H1 (cell line): Measurements from ENCODE around the gene PTPRE. TPM values are rescaled to one million over a fixed set of nuclear protein-coding genes. Genes with fewer than 3 reads are reported as not detected.

Experiments used
- CTCF ChIA-PET: fragments of 300-600 bp; sonication (Branson Sonifier 250); formaldehyde crosslinking; loops from one replicate; lab custom pipeline; 2021; ENCODE audit not compliant: partially characterized antibody; lab: Charles Lee
- POLR2A ChIA-PET: fragments of 300-600 bp; sonication (Branson Sonifier 250); formaldehyde crosslinking; loops from one replicate; lab custom pipeline; 2021; ENCODE audit warnings: inconsistent platforms; ENCODE audit not compliant: partially characterized antibody; lab: Charles Lee
- DNase-seq, 2 experiments: peaks; one replicate each; pipeline versions ENCODE4 v3.0.0 to v3.0.0-alpha.2; 2010 to 2022; ENCODE audit warnings: low spot score in 2 of 2, low read depth in 1 of 2, mixed read lengths in 1 of 2
- FAIRE-seq: peaks from 2 replicates; lab custom pipeline; 2011; peaks lifted over from hg19 to GRCh38; lab: Jason Lieb, UNC
- H2AFZ ChIP-seq: 2 replicates; pipeline ENCODE4 v1.8.1; 2012; ENCODE audit warnings: low read length, inconsistent platforms
- H2AK5ac ChIP-seq: 2 replicates; pipeline ENCODE4 v1.6.1; 2013; ENCODE audit warnings: low read depth, low read length
- H2BK120ac ChIP-seq: replicated peaks from 2 replicates; pipeline ENCODE3; 2013; ENCODE audit warnings: low read depth, low read length, inconsistent platforms
- H2BK12ac ChIP-seq: 2 replicates; pipeline ENCODE4 v1.6.1; 2013; ENCODE audit warnings: low read depth, low read length
- H2BK15ac ChIP-seq: 2 replicates; pipeline ENCODE4 v1.6.1; 2013; ENCODE audit warnings: low read length
- H2BK20ac ChIP-seq: 2 replicates; pipeline ENCODE4 v1.6.1; 2013; ENCODE audit warnings: low read length
- H2BK5ac ChIP-seq: 2 replicates; pipeline ENCODE4 v1.6.1; 2013; ENCODE audit warnings: low read depth, low read length
- H3K14ac ChIP-seq: 2 replicates; pipeline ENCODE4 v1.6.1; 2013; ENCODE audit warnings: inconsistent platforms; ENCODE audit not compliant: insufficient read length
- H3K18ac ChIP-seq: 2 replicates; pipeline ENCODE4 v1.6.1; 2013; ENCODE audit warnings: low read length; ENCODE audit errors: extremely low read depth
- H3K23ac ChIP-seq: 2 replicates; pipeline ENCODE4 v1.6.1; 2013; ENCODE audit warnings: inconsistent platforms; ENCODE audit not compliant: insufficient read length
- H3K23me2 ChIP-seq: 2 replicates; pipeline ENCODE4 v1.6.1; 2013; ENCODE audit warnings: low read depth, low read length
- H3K27ac ChIP-seq: 2 replicates; pipeline ENCODE4 v1.6.1; 2011; ENCODE audit warnings: low read depth, low read length, inconsistent platforms
- H3K27me3 ChIP-seq, 4 experiments: replicated peaks in 1 of 4; 1 replicate in 1 of 4; 2 replicates in 3 of 4; pipeline versions ENCODE4 v1.6.1 to v1.8.1; 2011 to 2013; ENCODE audit warnings: low read length in 3 of 4, mild to moderate bottlenecking in 3 of 4, inconsistent platforms in 2 of 4, mixed read lengths in 2 of 4, moderate library complexity in 1 of 4; ENCODE audit not compliant: control insufficient read depth in 3 of 4, insufficient read depth in 3 of 4; ENCODE audit errors: extremely low read depth in 1 of 4
- H3K36me3 ChIP-seq, 4 experiments: 2 replicates each; pipeline versions ENCODE4 v1.6.1 to v1.8.1; 2011 to 2013; ENCODE audit warnings: mild to moderate bottlenecking in 4 of 4, low read length in 3 of 4, moderate library complexity in 2 of 4, control low read depth in 1 of 4, inconsistent platforms in 1 of 4; ENCODE audit not compliant: insufficient read depth in 4 of 4, control insufficient read depth in 2 of 4
- H3K4ac ChIP-seq: replicated peaks from 2 replicates; pipeline ENCODE3; 2013; ENCODE audit warnings: low read length, low read depth, mixed read lengths, inconsistent platforms; ENCODE audit not compliant: insufficient read length
- H3K4me1 ChIP-seq, 4 experiments: replicated peaks in 1 of 4; 1 replicate in 1 of 4; 2 replicates in 3 of 4; pipeline versions ENCODE4 v1.6.1 to v1.8.1; 2011 to 2013; ENCODE audit warnings: low read length in 3 of 4, inconsistent platforms in 2 of 4, mixed read lengths in 1 of 4; ENCODE audit not compliant: insufficient read depth in 4 of 4, control insufficient read depth in 3 of 4
- H3K4me2 ChIP-seq, 2 experiments: 2 replicates each; pipeline versions ENCODE4 v1.6.1 to v1.8.1; 2011 to 2013; ENCODE audit warnings: low read depth in 2 of 2, low read length in 2 of 2, control low read depth in 1 of 2, inconsistent platforms in 1 of 2, mild to moderate bottlenecking in 1 of 2; ENCODE audit not compliant: insufficient read depth in 1 of 2
- H3K4me3 ChIP-seq, 4 experiments: fragments of 200-600, 300-600 bp in 1 of 4; sonication (generic), shearing (Covaris generic), sonication (Bioruptor Twin) in 1 of 4; 2 replicates each; pipeline versions ENCODE4 v1.5.1 to v1.8.1; 2011 to 2016; ENCODE audit warnings: low read length in 4 of 4, low read depth in 3 of 4, control low read depth in 2 of 4, inconsistent platforms in 2 of 4, mild to moderate bottlenecking in 2 of 4, mixed read lengths in 1 of 4, moderate library complexity in 1 of 4; ENCODE audit not compliant: insufficient read depth in 2 of 4; ENCODE audit errors: extremely low read depth in 1 of 4
- H3K56ac ChIP-seq: replicated peaks from 2 replicates; pipeline ENCODE3; 2013; ENCODE audit warnings: low read depth, mild to moderate bottlenecking, mixed read lengths, low read length, inconsistent platforms; ENCODE audit not compliant: insufficient read length
- H3K79me1 ChIP-seq: 2 replicates; pipeline ENCODE4 v1.6.1; 2013; ENCODE audit warnings: low read depth, low read length, control low read depth
- H3K79me2 ChIP-seq, 2 experiments: 2 replicates each; pipeline versions ENCODE4 v1.6.1 to v1.8.1; 2012 to 2013; ENCODE audit warnings: low read length in 2 of 2, mild to moderate bottlenecking in 2 of 2, inconsistent platforms in 1 of 2; ENCODE audit not compliant: insufficient read depth in 2 of 2, control insufficient read depth in 1 of 2
- H3K9ac ChIP-seq, 4 experiments: replicated peaks in 1 of 4; 1 replicate in 1 of 4; 2 replicates in 3 of 4; pipeline versions ENCODE4 v1.6.1 to v1.8.1; 2011 to 2013; ENCODE audit warnings: low read depth in 3 of 4, low read length in 3 of 4, control low read depth in 2 of 4, mild to moderate bottlenecking in 2 of 4, moderate library complexity in 2 of 4, inconsistent platforms in 1 of 4; ENCODE audit errors: extremely low read depth in 1 of 4
- H3K9me3 ChIP-seq, 2 experiments: 2 replicates each; pipeline versions ENCODE4 v1.6.1 to v1.8.1; 2012 to 2013; ENCODE audit warnings: mild to moderate bottlenecking in 2 of 2, moderate library complexity in 2 of 2, control low read depth in 1 of 2, inconsistent platforms in 1 of 2, low read depth in 1 of 2, low read length in 1 of 2, mixed read lengths in 1 of 2; ENCODE audit not compliant: insufficient read depth in 2 of 2
- H4K20me1 ChIP-seq, 2 experiments: replicated peaks in 1 of 2; 2 replicates each; pipeline versions ENCODE3 to v1.8.1; 2011 to 2013; ENCODE audit warnings: inconsistent platforms in 2 of 2, low read length in 2 of 2, mild to moderate bottlenecking in 1 of 2; ENCODE audit not compliant: insufficient read depth in 2 of 2, control insufficient read depth in 1 of 2
- H4K5ac ChIP-seq: 2 replicates; pipeline ENCODE4 v1.6.1; 2013; ENCODE audit warnings: low read length, low read depth, mixed read lengths, inconsistent platforms; ENCODE audit not compliant: insufficient read length
- H4K8ac ChIP-seq: 2 replicates; pipeline ENCODE4 v1.8.0; 2013; ENCODE audit warnings: mild to moderate bottlenecking, moderate library complexity, low read length, inconsistent platforms; ENCODE audit not compliant: insufficient read depth; ENCODE audit errors: extremely low read depth
- H4K91ac ChIP-seq: replicated peaks from 2 replicates; pipeline ENCODE3; 2013; ENCODE audit warnings: low read length, mixed read lengths, inconsistent platforms; ENCODE audit not compliant: insufficient read length
- POU5F1 ChIP-seq: IDR thresholded peaks from 2 replicates; pipeline ENCODE4 v1.6.1; 2011; ENCODE audit warnings: low read depth, mild to moderate bottlenecking, low read length, moderate library complexity
- RAD21 ChIP-seq, 2 experiments: IDR thresholded peaks in 1 of 2; conservative IDR thresholded peaks in 1 of 2; 2 replicates each; pipeline ENCODE4 v1.6.1; 2011; ENCODE audit warnings: low read depth in 2 of 2, low read length in 2 of 2, improper control_type of control experiment in 1 of 2, inconsistent platforms in 1 of 2, mild to moderate bottlenecking in 1 of 2, moderate library complexity in 1 of 2
- SIN3A ChIP-seq, 2 experiments: IDR thresholded peaks in 1 of 2; conservative IDR thresholded peaks in 1 of 2; 2 replicates each; pipeline ENCODE4 v1.6.1; 2011 to 2012; ENCODE audit warnings: low read length in 2 of 2, improper control_type of control experiment in 1 of 2, low read depth in 1 of 2, mild to moderate bottlenecking in 1 of 2
- WGBS, 2 experiments: shearing (Covaris generic) in 1 of 2; methylation state at CpG; one replicate each; pipeline versions ENCODE4 v1.1.6 to v1.1.7; 2013 to 2015; ENCODE audit warnings: low lambda C conversion rate in 2 of 2, mixed read lengths in 2 of 2, inconsistent platforms in 1 of 2, low coverage in 1 of 2, missing lambda C conversion rate in 1 of 2; ENCODE audit not compliant: insufficient replicate concordance in 2 of 2, insufficient coverage in 1 of 2, insufficient read length in 1 of 2; ENCODE audit errors: extremely low coverage in 1 of 2, missing lambda C conversion rate in 1 of 2; 5-methylcytosine and 5-hydroxymethylcytosine counted together
- polyA plus RNA-seq, 7 experiments: library from polyadenylated mRNA; depleted of rRNA in 3 of 7; stranded (reverse) in 5 of 7; unstranded in 2 of 7; fragments of >200 nt in 5 of 7; fragments of 200-250 nt in 2 of 7; gene quantifications; 1 replicate in 5 of 7; 2 replicates in 1 of 7; 4 replicates in 1 of 7; pipeline versions ENCODE4 v1.2.1 to v1.2.3, GENCODE V29; 2011 to 2013; ENCODE audit warnings: missing spikeins in 2 of 7, mixed read lengths in 2 of 7
- total RNA-seq: library from RNA; stranded (reverse); fragmentation: NEBNext Ultra II Directional; extraction: Animal tissue kit (Norgen Biotek cat#: 25700); gene quantifications from 2 replicates; pipeline ENCODE4 v1.2.1, GENCODE V29; 2021
- TF ChIP-seq, protein P1 (sequence below), 3 experiments: IDR thresholded peaks; 1 replicate in 2 of 3; 2 replicates in 1 of 3; pipeline versions ENCODE4 v1.5.1 to v1.6.1; 2011; ENCODE audit warnings: low read length in 3 of 3, mild to moderate bottlenecking in 3 of 3, inconsistent platforms in 2 of 3, low read depth in 1 of 3, moderate library complexity in 1 of 3; ENCODE audit not compliant: insufficient read depth in 1 of 3; ENCODE audit errors: control extremely low read depth in 1 of 3

Gene PTPRE
- total and polyA plus RNA-seq, 2 of the 8 experiments (the other 6 are each of a cell fraction or from before 2014, with no cell fraction given): 0.33 to 0.54 TPM

DNA sequence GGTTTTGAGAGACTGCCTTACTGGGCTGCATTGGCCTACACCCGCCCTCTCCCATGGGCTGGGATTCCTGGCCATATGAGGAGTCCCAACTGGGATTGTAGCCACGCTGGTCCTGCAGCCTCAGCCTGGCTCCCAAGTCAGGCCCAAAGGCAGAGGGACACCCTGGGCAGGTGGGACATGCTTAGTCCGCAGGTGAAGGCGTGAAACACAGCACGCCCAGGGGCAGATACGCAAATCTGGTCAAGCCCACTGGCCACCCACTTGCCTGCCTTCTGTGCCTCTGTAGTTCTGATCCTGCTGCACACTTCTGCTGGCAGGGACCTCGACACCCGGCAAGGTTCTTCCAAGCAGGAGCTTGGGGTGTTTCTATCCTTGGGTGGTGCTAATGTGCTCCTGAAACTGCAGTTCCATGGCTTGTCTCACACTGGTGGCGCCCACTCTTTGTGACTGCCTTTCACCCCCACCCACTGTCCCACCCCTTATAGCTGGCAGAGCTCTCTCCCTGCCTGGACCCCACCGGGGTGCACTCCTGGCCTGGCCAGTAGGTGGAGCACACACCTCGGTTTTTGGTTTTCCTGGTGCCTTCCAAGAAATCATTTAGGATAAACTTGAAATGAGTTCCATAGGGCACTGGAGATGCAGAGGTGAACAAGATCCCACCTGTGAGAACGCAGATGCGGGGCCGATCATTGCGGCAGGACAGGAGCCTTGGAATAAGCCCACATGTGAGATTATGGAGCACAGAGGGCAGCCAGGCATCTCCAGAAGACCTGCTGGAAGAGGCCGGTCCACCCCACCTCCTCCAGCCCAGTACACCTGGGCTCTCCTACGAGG is 171.4 kb downstream of the PTPRE start:
- Histone ChIP-seq H3K18ac (no peak overlapping the region), H3K23me2 (no peaks in the 10 kb centered on the region), H2BK15ac (peak overlapping the region; percentile 23; the same call in 1 of the 2 replicates), H4K5ac (no peak overlapping the region), H2BK12ac (no peak overlapping the region), H4K8ac (no peak overlapping the region), H3K9ac (no peak overlapping the region), H3K36me3 (no peaks in the 10 kb centered on the region), H3K27ac (no peak overlapping the region), H2BK20ac (no peak overlapping the region), H3K4me3 (no peak overlapping the region), H3K56ac (no peak overlapping the region), H2BK120ac (no peak overlapping the region), H3K23ac (no peak overlapping the region), H4K91ac (no peak overlapping the region), H3K79me1 (no peaks in the 10 kb centered on the region), H3K9me3 (no peaks in the 10 kb centered on the region), H2BK5ac (no peak overlapping the region), H3K4ac (no peak overlapping the region), H3K27me3 (no peaks in the 10 kb centered on the region; a peak in 1 of 7 replicates), H3K4me2 (no peak overlapping the region), H2AK5ac (no peak overlapping the region), H3K4me1 (peaks cover 0 to 2% (median 0%) of the 10 kb centered on the region in 4 experiments; a peak in 1 of 7 replicates), H3K14ac (no peak overlapping the region), H3K79me2 (no peaks in the 10 kb centered on the region), H2AFZ (no peak overlapping the region), H4K20me1 (no peaks in the 10 kb centered on the region)
- WGBS, 2 experiments: 67% methylated on average over 16 of the region's 17 CpGs; no CpG with 5 or more reads in 1 of the 2 experiments
- FAIRE-seq (peak; percentile 58), DNase-seq (peak; percentile 19 to 88)
- ChIA-PET CTCF (interaction anchor here (0.6 to 2.9 kb wide), 15 partner anchors 8 to 172 kb away, joined by 3 to 25 read pairs (median 4); no protein-coding TSS in a partner anchor), POLR2A (no interaction called here)
- TF ChIP-seq POU5F1 (no peak), RAD21 (IDR thresholded peaks at IDR 0.05 in 1 of 2, conservative IDR thresholded peaks at IDR 0.05 in 1 of 2; ENCODE audit: low read depth in 2 of 2, low read length in 2 of 2) (peak; percentile 75 to 83), SIN3A (conservative IDR thresholded peaks at IDR 0.05 in 1 of 2, IDR thresholded peaks at IDR 0.05 in 1 of 2; ENCODE audit: low read depth in 1 of 2, low read length in 2 of 2) (no peak)
- TF ChIP-seq, protein P1, sequence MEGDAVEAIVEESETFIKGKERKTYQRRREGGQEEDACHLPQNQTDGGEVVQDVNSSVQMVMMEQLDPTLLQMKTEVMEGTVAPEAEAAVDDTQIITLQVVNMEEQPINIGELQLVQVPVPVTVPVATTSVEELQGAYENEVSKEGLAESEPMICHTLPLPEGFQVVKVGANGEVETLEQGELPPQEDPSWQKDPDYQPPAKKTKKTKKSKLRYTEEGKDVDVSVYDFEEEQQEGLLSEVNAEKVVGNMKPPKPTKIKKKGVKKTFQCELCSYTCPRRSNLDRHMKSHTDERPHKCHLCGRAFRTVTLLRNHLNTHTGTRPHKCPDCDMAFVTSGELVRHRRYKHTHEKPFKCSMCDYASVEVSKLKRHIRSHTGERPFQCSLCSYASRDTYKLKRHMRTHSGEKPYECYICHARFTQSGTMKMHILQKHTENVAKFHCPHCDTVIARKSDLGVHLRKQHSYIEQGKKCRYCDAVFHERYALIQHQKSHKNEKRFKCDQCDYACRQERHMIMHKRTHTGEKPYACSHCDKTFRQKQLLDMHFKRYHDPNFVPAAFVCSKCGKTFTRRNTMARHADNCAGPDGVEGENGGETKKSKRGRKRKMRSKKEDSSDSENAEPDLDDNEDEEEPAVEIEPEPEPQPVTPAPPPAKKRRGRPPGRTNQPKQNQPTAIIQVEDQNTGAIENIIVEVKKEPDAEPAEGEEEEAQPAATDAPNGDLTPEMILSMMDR (IDR thresholded peaks at IDR 0.05; ENCODE audit: control extremely low read depth in 1 of 3, insufficient read depth in 1 of 3, low read depth in 1 of 3, low read length in 3 of 3): peak; percentile 77 to 90 (median 85)
